OCI-LY1 (cell line): ENCODE measurements around the gene OR10V1.

Experiments
- H2AFZ ChIP-seq: fragments of 200-600 bp; sonication (generic), shearing (Covaris generic); 2 replicates; pipeline ENCODE4 v1.6.0; 2014; ENCODE audit warnings: antibody characterized with exemption, mild to moderate bottlenecking, low read length
- H3F3A ChIP-seq: fragments of 200-600 bp; sonication (generic), shearing (Covaris generic); 2 replicates; pipeline ENCODE4 v1.6.0; 2014; ENCODE audit warnings: mild to moderate bottlenecking, antibody characterized with exemption, low read length, moderate library complexity; ENCODE audit not compliant: insufficient read depth
- H3K27ac ChIP-seq: fragments of 200-600 bp; sonication (generic); 2 replicates; pipeline ENCODE4 v1.5.1; 2014; ENCODE audit warnings: low read length, mixed run types, mild to moderate bottlenecking, low read depth; ENCODE audit not compliant: poor library complexity, severe bottlenecking
- H3K27me3 ChIP-seq: fragments of 200-600 bp; sonication (generic); 2 replicates; pipeline ENCODE4 v1.6.0; 2014; ENCODE audit warnings: antibody characterized with exemption, mild to moderate bottlenecking, low read length, moderate library complexity; ENCODE audit not compliant: insufficient read depth
- H3K36me3 ChIP-seq: fragments of 200-600 bp; sonication (generic); 2 replicates; pipeline ENCODE4 v1.6.1; 2014; ENCODE audit warnings: mild to moderate bottlenecking, antibody characterized with exemption, low read length, moderate library complexity, mixed read lengths; ENCODE audit not compliant: insufficient read depth
- H3K4me1 ChIP-seq: fragments of 200-600 bp; sonication (generic); 2 replicates; pipeline ENCODE4 v1.5.1; 2014; ENCODE audit warnings: mild to moderate bottlenecking, low read length, moderate library complexity; ENCODE audit not compliant: insufficient read depth, severe bottlenecking
- H3K4me2 ChIP-seq: fragments of 200-600 bp; sonication (generic), shearing (Covaris generic); 2 replicates; pipeline ENCODE4 v1.6.1; 2014; ENCODE audit warnings: low read length
- H3K4me3 ChIP-seq: fragments of 200-600 bp; sonication (generic); 2 replicates; pipeline ENCODE4 v1.5.1; 2014; ENCODE audit warnings: low read length, low read depth, mild to moderate bottlenecking, mixed read lengths; ENCODE audit not compliant: poor library complexity, severe bottlenecking
- H3K79me2 ChIP-seq: fragments of 200-600 bp; shearing (Covaris generic); 2 replicates; pipeline ENCODE4 v1.6.1; 2016; ENCODE audit warnings: mixed run types, low read length, mixed read lengths; ENCODE audit not compliant: insufficient read depth
- H3K9ac ChIP-seq: fragments of 200-600 bp; sonication (generic), shearing (Covaris generic); 2 replicates; pipeline ENCODE4 v1.6.1; 2014; ENCODE audit warnings: mild to moderate bottlenecking, low read length, mixed read lengths
- H3K9me2 ChIP-seq: fragments of 200-600 bp; sonication (generic), shearing (Covaris generic); 2 replicates; pipeline ENCODE4 v1.6.1; 2014; ENCODE audit warnings: low read depth, mild to moderate bottlenecking, low read length, mixed read lengths
- H3K9me3 ChIP-seq: fragments of 200-600 bp; shearing (Covaris generic); 2 replicates; pipeline ENCODE4 v1.6.1; 2014; ENCODE audit warnings: low read length, mixed read lengths
- H4K20me1 ChIP-seq: fragments of 200-600 bp; sonication (generic), shearing (Covaris generic); 2 replicates; pipeline ENCODE4 v1.6.0; 2016; ENCODE audit warnings: mild to moderate bottlenecking, low read length; ENCODE audit not compliant: insufficient read depth
- CTCF ChIP-seq: fragments of 200-600 bp; sonication (generic), shearing (Covaris generic); IDR thresholded peaks from 2 replicates; pipeline ENCODE4 v1.5.1; 2017; ENCODE audit warnings: mild to moderate bottlenecking, antibody characterized with exemption, low read length, moderate library complexity, mixed read lengths
- EZH2 ChIP-seq: fragments of 200-600 bp; sonication (generic), shearing (Covaris generic); IDR thresholded peaks from 2 replicates; pipeline ENCODE4 v1.8.0; 2017; ENCODE audit warnings: borderline replicate concordance, mixed run types, mild to moderate bottlenecking, antibody characterized with exemption, low read length, moderate library complexity, mixed read lengths

Gene OR10V1

DNA sequence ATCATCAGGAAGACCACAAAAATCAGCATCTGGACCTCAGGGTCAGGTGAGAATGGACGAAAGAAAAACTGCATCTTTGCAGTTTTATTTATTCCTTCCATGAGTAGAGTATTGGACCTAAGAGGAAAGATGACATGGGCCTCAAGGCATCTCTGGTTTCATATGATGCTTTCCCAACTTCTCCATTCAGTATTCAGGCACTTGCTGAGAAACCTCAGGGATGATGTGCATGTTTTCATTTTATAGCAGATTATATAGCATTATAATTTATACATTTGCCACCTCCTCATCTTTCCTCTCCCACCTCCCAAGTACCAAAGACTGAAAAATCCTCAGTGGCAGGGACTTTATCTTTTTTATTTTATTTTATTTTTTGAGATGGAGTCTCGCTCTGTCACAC, at the start of gene OR10V1:
TSS of gene OR10V1 (minus strand) at position 101 of the 400 bp plus-strand sequence. CDS start at position 101, 0 bp downstream.
- Histone ChIP-seq H3K4me3 (no peak within 1 kb of the TSS), H2AFZ (no peak within 1 kb of the TSS), H3K79me2 (no peaks in the 10 kb centered on the region), H3F3A (no peaks in the 10 kb centered on the region), H3K9ac (no peak within 1 kb of the TSS), H3K9me2 (no peaks in the 10 kb centered on the region), H3K36me3 (no peaks in the 10 kb centered on the region), H4K20me1 (no peaks in the 10 kb centered on the region), H3K27me3 (no peaks in the 10 kb centered on the region), H3K4me2 (no peak within 1 kb of the TSS), H3K9me3 (no peaks in the 10 kb centered on the region), H3K27ac (no peak within 1 kb of the TSS), H3K4me1 (no peaks in the 10 kb centered on the region)
- TF ChIP-seq EZH2: no peak

DNA sequence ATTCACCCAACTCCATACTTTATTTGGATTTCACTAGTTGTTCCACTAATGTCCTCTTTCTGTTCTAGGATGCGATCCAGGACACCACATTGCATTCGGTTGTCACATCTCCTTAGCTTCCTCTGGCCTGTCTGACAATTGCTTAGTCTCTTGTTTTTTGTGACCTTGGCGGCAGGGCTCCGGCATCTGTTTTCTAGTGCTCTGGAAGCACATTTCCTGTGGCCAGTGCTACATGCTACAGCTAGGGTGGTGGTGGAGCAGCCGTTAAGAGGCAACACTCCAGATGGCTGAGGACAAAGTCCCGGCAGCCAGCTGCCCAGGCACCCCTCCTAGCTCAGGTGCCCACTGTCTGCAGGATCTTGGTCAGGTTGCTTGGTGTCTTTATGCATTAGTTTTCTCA, 48.3 kb upstream of the OR10V1 start:
- H3K9me2 ChIP-seq: no peaks in the 10 kb centered on the region
- no peaks in the 10 kb centered on the region for H3K79me2 ChIP-seq
- H3F3A ChIP-seq: no peaks in the 10 kb centered on the region
- H3K36me3 ChIP-seq: no peaks in the 10 kb centered on the region
- no peaks in the 10 kb centered on the region for H3K27me3 ChIP-seq
- H3K27ac ChIP-seq: no peak overlapping the region
- no peak overlapping the region for H3K4me2 ChIP-seq
- TF ChIP-seq CTCF (no peak), EZH2 (no peak)
- no peak overlapping the region for H2AFZ ChIP-seq
- H3K4me3 ChIP-seq: no peak overlapping the region
- H3K4me1 ChIP-seq: peaks cover 2% of the 10 kb centered on the region
- no peaks in the 10 kb centered on the region for H4K20me1 ChIP-seq
- H3K9ac ChIP-seq: no peak overlapping the region
- H3K9me3 ChIP-seq: no peaks in the 10 kb centered on the region

GRCh38 chr11:59760771-59761170, 47.1 kb upstream of the OR10V1 start:
- H3K9me3 ChIP-seq: no peaks in the 10 kb centered on the region
- no peaks in the 10 kb centered on the region for H3F3A ChIP-seq
- no peak overlapping the region for H2AFZ ChIP-seq
- no peak overlapping the region for H3K27ac ChIP-seq
- TF ChIP-seq CTCF (no peak), EZH2 (no peak)
- no peaks in the 10 kb centered on the region for H3K27me3 ChIP-seq
- no peak overlapping the region for H3K9ac ChIP-seq
- no peak overlapping the region for H3K4me3 ChIP-seq
- no peaks in the 10 kb centered on the region for H3K79me2 ChIP-seq
- H4K20me1 ChIP-seq: no peaks in the 10 kb centered on the region
- H3K4me2 ChIP-seq: no peak overlapping the region
- H3K4me1 ChIP-seq: peaks cover 15% of the 10 kb centered on the region
- no peaks in the 10 kb centered on the region for H3K9me2 ChIP-seq
- no peaks in the 10 kb centered on the region for H3K36me3 ChIP-seq

GRCh38 chr11:59759900-59760299, 46.3 kb upstream of the OR10V1 start:
- no peaks in the 10 kb centered on the region for H3K36me3 ChIP-seq
- no peak overlapping the region for H3K4me2 ChIP-seq
- no peaks in the 10 kb centered on the region for H3K9me3 ChIP-seq
- no peak overlapping the region for H3K4me3 ChIP-seq
- no peaks in the 10 kb centered on the region for H4K20me1 ChIP-seq
- peaks cover 18% of the 10 kb centered on the region for H3K4me1 ChIP-seq
- H2AFZ ChIP-seq: no peak overlapping the region
- H3K9me2 ChIP-seq: no peaks in the 10 kb centered on the region
- no peak overlapping the region for H3K9ac ChIP-seq
- no peaks in the 10 kb centered on the region for H3F3A ChIP-seq
- no peaks in the 10 kb centered on the region for H3K79me2 ChIP-seq
- no peaks in the 10 kb centered on the region for H3K27me3 ChIP-seq
- TF ChIP-seq EZH2: no peak
- TF ChIP-seq CTCF: no peak
- H3K27ac ChIP-seq: no peak overlapping the region
